Measurements from ENCODE around the gene OR8B8. TPM values are rescaled to one million over a fixed set of nuclear protein-coding genes. Genes with fewer than 3 reads are reported as not detected.

OR8B8 gene
- total RNA-seq: not detected
- long read RNA-seq, donor 1: 0 reads
- long read RNA-seq, donor 2: 0 reads

- DNase-seq (no peak), ATAC-seq (no peak)
- Histone ChIP-seq H3K9me3 (no peaks in the 10 kb centered on the region), H3K4me1 (ENCODE audit: low read depth) (no peaks in the 10 kb centered on the region), H3K4me3 (no peak within 1 kb of the TSS), H3K36me3 (ENCODE audit: low read depth) (no peaks in the 10 kb centered on the region)
- TF ChIP-seq, protein P1, sequence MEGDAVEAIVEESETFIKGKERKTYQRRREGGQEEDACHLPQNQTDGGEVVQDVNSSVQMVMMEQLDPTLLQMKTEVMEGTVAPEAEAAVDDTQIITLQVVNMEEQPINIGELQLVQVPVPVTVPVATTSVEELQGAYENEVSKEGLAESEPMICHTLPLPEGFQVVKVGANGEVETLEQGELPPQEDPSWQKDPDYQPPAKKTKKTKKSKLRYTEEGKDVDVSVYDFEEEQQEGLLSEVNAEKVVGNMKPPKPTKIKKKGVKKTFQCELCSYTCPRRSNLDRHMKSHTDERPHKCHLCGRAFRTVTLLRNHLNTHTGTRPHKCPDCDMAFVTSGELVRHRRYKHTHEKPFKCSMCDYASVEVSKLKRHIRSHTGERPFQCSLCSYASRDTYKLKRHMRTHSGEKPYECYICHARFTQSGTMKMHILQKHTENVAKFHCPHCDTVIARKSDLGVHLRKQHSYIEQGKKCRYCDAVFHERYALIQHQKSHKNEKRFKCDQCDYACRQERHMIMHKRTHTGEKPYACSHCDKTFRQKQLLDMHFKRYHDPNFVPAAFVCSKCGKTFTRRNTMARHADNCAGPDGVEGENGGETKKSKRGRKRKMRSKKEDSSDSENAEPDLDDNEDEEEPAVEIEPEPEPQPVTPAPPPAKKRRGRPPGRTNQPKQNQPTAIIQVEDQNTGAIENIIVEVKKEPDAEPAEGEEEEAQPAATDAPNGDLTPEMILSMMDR (IDR thresholded peaks at IDR 0.05): no peak
- intact Hi-C loops (cut with DNase I, micrococcal nuclease): no loop called here
Observed at GRCh38 chr11:124445646-124446150, at the start of gene OR8B8. OR8B8 (minus strand) TSS chr11:124445696; CDS start chr11:124441085, 4,611 bp downstream.

DNA sequence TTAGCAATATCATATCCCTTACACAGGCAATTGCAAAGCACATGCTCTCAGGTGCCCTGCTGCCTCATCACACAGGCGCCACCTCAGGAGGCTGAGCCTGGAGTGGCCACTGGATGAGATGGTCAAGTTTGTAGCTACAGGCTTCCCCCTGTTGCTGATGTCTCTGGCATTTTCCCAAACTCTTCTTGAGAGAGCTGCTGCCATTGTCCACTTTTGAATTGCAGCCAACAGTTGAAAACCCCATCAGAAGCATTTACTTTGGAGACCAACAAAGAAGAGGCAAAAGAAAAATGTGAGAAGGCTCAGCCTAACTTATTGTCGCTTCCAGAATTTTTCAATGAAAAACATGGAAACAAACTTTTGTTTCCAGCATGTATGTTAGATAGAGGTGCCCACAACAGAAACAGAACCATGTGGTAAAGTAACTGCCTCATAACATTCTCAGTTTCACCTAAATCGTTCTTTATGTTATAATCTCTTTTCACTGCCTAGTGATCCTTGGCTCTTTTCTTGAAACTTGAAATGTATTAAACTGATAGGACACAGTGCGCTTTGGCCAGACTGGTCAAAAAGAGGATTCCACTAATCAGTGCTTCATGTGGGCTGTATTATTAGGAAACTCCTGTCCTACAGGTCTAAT lies 47.6 kb upstream of the OR8B8 start:
- no peak for ATAC-seq
- Histone ChIP-seq H3K9me3 (no peaks in the 10 kb centered on the region), H3K36me3 (ENCODE audit: low read depth) (no peaks in the 10 kb centered on the region), H3K4me3 (no peak overlapping the region), H3K4me1 (ENCODE audit: low read depth) (no peaks in the 10 kb centered on the region)
- intact Hi-C loops (cut with DNase I, micrococcal nuclease): no loop called here
- no peak for DNase-seq
- TF ChIP-seq, protein P1 (IDR thresholded peaks at IDR 0.05): no peak

DNA sequence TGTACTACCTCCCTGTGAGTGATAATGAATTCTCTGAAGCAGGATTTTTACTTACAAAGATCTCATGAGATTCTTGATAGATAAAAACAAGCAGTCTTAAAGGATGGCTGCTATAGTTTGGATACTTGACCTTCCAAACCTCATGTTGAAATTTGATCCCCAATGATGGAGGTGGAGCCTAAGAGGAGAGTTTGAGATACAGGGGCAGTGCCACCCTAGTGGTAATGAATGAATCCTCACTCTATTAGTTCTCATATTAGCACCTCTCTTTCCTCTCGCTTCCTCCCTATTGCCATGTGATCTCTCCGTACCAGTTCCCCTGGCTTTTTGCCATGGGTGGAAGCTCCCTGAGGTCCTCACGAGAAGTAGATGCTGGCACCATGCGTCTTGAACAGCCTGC lies 37.9 kb upstream of the OR8B8 start:
- DNase-seq (no peak), ATAC-seq (no peak)
- no peaks in the 10 kb centered on the region for H3K36me3 ChIP-seq (ENCODE audit: low read depth)
- TF ChIP-seq, protein P1 (IDR thresholded peaks at IDR 0.05): no peak
- no peaks in the 10 kb centered on the region for H3K4me1 ChIP-seq (ENCODE audit: low read depth)
- intact Hi-C loops (cut with DNase I, micrococcal nuclease): no loop called here
- no peaks in the 10 kb centered on the region for H3K9me3 ChIP-seq
- H3K4me3 ChIP-seq: no peak overlapping the region

- ATAC-seq (no peak), DNase-seq (no peak)
- intact Hi-C loops (cut with DNase I, micrococcal nuclease): no loop called here
- Histone ChIP-seq H3K36me3 (ENCODE audit: low read depth) (no peaks in the 10 kb centered on the region), H3K4me3 (no peak overlapping the region), H3K4me1 (ENCODE audit: low read depth) (no peaks in the 10 kb centered on the region), H3K9me3 (no peaks in the 10 kb centered on the region)
- TF ChIP-seq, protein P1 (IDR thresholded peaks at IDR 0.05): no peak
Observed at GRCh38 chr11:124482362-124483147, 37.1 kb upstream of the OR8B8 start.

DNA sequence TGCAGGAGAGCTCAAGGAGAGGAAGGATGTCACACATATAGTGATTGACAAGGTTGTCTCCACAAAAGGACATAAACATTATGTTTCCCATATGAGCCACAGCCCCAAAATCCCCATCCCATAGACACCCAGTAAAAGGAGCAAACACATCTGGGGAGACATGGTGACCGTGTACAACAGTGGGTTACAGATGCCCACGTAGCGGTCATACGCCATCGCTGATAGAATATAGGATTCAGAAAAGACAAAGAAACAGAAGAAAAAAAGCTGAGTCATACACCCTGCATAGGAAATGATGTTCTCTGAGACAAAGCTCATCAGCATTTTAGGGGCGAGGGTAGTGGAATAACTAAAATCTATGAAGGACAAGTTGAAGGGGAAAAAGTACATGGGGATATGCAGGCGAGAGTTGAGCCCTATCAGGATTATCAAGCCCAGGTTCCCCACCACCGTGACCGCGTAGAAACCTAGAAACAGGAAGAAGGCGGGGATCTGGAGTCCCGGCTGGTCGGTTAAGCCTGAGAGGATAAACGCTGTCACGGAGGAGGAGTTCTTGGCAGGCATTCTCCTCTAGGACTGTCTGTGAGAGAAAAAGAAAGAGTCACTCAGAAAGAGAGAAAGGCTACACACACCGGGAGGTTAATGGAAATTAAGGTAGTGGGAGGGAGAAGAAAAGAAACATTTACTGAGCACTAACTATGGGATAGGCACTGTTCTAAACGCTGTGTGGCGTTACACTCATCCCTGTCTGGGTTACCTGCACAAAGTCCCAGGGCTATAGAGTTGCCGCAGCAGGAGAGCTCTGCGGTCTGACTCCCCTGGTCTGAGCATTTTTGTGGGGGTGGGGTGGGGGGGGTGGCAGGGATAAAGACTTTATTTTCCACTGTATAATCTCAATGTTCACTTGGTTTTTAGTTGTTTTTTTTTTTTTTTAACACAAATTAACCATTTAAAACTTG lies 36.1 kb upstream of the OR8B8 start:
- Histone ChIP-seq H3K9me3 (no peaks in the 10 kb centered on the region), H3K4me3 (no peak overlapping the region), H3K36me3 (ENCODE audit: low read depth) (no peaks in the 10 kb centered on the region), H3K4me1 (ENCODE audit: low read depth) (no peaks in the 10 kb centered on the region)
- DNase-seq: peak in 1 of 3 donors; percentile 12
- intact Hi-C loops (cut with DNase I, micrococcal nuclease): no loop called here
- no peak for ATAC-seq
- TF ChIP-seq, protein P1 (IDR thresholded peaks at IDR 0.05): no peak
